Panc1 (cell line): ENCODE results near the gene MAPKAP1.

ENCODE experiments used
- CTCF ChIP-seq: fragments of 450-650 bp; IDR thresholded peaks from 2 replicates; pipeline ENCODE4 v1.5.1; 2017; ENCODE audit warnings: mild to moderate bottlenecking
- POLR2AphosphoS5 ChIP-seq: IDR thresholded peaks from 2 replicates; pipeline ENCODE4 v1.6.1; 2012; ENCODE audit warnings: mild to moderate bottlenecking, low read depth, low read length, moderate library complexity
- REST ChIP-seq, 2 experiments: IDR thresholded peaks; 2 replicates each; pipeline ENCODE4 v1.6.1; 2011 to 2012; ENCODE audit warnings: low read depth in 2 of 2, control low read depth in 1 of 2, low read length in 1 of 2, mild to moderate bottlenecking in 1 of 2, moderate library complexity in 1 of 2; ENCODE audit not compliant: insufficient read depth in 1 of 2
- SIN3A ChIP-seq: IDR thresholded peaks from 2 replicates; pipeline ENCODE4 v1.6.1; 2012; ENCODE audit warnings: low read depth, mild to moderate bottlenecking, low read length, moderate library complexity, borderline replicate concordance; ENCODE audit not compliant: insufficient read depth

- TF ChIP-seq CTCF (no peak), POLR2AphosphoS5 (no peak), REST (IDR thresholded peaks at IDR 0.05; ENCODE audit: insufficient read depth in 1 of 2, low read depth in 2 of 2, low read length in 1 of 2) (no peak), SIN3A (no peak)
These were observed 12.5 kb downstream of the MAPKAP1 start for GRCh38 chr9:125694478-125694877.
